Embryonic facial prominence (tissue), 1 donor: Measurements from ENCODE around the gene RASAL1.
"Not testable (repeated sequence)": the region's sequence is repeated elsewhere in the genome, so short reads cannot be mapped to it uniquely, and the experiment has no call there.

Experiments used
- DNase-seq: peaks from one replicate; pipeline ENCODE4 v3.0.0-alpha.2; 2016; ENCODE audit errors: extremely low spot score

Gene RASAL1

DNA sequence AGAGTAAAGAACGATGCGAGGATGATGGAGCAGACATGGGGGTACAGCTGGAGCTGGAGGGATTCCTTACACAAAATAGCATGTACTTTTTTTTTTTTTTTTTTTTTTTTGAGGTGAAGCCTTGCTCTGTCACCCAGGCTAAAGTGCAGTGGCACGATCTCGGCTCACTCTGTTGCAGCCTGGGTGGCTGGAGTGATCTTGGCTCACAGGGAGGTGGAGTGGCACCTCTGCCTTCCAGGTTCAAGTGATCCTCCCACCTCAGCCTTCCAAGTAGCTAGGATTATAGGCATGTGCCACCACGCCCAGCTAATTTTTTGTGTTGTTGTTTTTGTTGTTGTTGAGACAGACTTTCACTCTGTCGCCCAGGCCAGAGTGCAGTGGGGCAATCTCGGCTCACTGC is 5.1 kb upstream of the RASAL1 start:
- no peak for DNase-seq

DNA sequence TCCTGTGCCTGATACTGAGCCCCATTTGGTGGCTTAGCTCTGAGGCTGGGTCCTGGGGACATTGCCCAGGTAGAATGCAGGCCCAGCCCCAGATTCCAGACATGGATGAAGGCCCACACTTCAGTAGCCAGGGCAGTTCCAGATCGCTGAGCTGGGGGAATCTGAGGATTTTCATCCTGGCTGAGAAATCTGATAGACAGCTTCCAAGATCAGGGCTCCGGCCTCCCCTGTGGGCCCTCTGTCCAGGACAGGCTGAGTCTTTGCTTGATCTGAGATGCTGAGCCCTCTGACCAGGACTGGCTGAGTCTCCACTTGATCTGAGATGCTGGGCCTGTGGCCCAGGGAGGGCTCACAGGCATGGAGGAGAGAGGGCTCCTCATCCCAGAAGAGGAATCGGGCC is 3.3 kb upstream of the RASAL1 start:
- no peak for DNase-seq

DNA sequence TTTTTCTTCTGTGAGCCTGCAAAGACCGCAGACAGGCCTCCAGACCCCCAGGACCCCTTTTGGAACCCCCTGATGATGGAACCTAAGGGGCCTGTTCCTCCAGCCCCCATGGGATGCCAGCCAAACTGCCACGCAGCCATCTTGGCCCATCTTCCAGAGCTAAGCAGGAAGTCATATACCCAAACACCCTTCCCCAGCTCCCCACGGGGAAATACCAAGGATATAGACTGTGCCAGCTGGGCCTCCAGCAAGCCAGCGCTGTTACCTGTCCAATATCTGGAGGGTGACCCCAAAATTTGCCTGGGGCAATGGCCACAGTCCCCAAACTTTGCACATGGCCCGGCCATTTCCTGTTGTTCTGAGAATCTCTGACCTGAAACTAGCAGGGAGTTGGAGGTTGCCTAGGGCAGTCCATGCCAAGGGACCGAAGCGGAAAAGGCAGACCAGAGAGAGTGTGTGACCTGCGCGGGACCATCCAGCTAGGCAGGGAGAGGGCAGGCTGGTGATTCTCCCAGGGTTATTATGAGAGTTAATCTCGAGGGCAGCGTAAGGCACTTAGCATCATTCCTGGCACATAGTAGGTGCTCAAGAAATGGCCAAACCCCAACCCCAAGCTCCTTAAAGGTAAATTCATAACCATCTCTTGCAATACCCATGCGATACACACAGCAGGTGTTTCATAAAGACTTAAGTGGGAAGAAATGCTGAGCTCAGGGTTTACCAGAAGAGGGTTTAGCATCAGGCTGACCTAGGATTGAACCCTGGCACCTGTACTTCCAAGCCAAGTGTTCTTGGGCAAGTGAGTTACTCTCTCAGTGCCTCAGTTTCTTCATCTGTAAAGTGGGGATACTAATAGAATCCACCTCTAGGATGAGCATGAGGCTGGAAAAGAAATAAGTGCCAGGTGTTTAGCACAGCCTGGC is 2.6 kb upstream of the RASAL1 start:
- DNase-seq: no peak

DNA sequence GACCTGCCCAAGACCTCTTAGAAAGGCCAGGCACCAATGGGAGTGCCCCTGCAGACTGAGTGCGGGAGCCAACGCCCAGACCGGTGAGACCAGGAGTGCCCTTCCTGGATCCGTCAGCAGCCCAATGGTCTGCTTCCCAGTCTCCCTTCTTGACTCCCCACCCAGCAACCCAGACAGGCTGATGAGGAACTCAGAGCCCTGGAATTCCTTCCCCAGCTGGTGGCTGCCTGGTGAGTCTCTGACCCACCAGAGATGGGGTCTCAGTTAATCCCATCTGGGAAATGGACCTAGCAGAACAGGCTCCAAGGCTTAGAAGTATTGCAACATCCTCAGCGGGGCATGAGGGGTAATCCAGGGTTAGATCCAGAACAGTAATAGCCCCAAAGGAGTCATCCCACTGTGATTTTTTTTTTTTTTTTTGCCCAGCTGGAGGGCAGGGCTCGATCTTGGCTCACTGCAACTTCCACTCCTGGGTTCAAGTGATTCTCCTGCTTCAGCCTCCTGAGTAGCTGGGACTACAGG is 1.5 kb upstream of the RASAL1 start:
- DNase-seq: no peak

DNA sequence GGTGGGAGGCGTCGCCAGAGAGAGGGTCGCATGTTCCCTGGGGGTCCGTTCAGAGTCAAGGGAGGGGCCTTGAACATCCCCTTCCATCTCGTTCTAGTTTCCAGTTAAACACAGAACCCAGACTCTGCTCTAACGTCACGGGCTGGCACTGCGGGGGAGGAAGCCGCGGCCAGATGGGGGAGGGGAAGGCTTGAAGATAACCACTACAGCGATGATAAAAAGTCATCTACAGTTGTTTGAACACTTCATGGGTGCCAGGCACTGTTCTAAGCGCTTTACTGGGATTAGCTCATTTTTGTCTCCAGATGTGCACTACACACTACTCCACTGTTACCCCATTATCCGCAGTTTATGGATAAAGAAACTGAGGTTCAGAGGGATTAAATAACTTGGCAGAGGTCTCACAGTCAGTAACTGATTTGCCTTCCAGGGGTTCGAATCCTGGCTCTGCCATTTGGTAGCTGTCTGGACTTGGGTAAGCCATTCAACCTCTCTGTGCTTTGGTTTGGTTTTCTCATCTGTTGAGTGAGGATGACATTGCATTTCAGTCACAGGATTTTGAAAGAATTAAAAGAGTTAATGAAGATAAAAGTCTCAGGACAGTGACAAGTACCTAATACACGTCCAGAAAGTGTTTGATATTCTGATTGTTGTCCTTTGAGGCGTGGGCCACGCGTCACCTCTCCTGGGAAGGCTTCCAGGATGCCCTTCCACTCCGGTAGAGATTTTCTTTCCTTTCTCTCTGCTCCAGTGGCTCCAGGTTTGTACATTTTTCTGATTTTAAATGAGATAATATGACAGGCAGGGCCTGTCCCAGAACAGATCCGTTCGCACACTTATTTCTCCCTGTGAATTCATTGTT is 798 bp upstream of the RASAL1 start:
- no peak for DNase-seq

DNA sequence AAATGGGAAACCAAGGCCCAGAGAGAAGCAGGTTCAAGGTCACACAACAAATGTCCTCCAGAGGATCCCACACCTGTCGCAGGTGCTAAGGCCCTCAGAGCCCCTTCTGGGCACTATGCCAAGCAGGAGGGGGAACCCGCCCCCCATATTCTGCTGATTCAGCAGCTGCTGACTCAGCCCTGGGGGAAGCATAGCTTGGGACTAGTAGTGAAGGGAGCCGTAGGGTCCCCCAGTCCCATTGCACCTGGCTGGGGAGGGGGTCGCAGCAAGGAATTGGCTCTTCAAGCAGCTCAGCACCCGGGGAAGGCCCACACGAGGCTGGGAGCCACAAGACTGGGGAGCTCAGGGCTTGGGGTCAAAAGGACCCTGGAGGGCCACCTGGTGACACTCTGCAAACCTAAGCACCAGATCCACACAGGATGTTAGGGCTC is 1.0 kb downstream of the RASAL1 start:
- DNase-seq: no peak

DNA sequence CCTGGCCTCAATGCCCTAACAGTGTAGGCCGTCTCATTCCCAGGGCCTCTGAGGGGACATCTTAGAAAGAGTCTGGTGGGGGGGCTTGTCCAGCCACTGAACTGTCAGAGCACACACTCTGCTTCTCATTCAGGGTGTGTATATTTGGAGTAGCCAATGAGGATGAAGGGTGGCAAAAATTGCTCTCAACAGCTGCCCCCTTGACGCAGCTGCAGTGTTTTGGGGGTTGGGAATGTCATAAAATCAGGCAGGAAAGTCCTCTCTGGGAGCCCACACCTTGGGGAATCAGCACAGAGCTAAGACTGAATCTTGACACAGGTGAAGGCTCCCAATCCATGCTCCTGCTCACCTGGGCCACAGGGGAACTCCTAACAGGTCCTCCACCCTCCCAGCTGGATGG is 1.5 kb downstream of the RASAL1 start:
- DNase-seq: no peak

DNA sequence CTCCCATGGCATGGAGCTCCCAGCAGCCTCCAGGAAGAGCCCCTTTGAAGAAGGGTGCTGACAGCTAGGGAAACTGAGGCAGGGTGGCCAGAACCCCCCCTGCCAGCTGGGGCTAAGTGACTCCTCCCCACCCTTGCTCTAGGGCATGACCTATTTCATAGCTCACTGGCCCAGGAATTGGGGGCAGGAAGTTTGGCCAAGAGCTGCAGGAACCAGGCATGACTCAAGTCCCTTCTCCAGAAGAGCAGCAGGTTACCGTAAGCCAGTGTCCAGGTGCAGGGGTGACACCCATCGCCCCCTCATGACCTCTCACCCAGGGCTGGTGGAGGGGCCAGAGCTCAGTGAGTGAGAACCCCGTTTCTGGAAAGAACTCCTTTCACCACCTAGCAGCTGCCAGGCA is 1.9 kb downstream of the RASAL1 start:
- DNase-seq: no peak

DNA sequence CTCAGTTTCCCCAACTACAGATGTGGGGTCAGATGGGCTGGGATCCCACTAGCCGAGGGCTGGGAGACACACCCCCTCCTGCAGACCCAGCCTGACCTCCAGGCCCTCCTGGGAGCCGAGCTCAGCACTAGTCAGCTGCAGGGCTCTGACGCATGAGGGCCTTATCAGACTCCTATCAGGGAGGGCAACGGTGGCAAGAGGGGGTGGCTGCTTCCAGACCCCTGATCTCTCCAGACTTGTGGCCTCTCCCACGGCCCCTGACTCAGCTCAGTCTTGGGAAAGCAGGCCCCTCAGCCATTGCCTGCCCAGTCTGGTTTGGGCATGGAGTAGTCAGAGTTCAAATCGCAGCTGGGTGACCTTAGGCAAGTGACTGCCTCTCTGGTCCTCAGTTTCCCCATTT is 2.5 kb downstream of the RASAL1 start:
- DNase-seq: no peak

DNA sequence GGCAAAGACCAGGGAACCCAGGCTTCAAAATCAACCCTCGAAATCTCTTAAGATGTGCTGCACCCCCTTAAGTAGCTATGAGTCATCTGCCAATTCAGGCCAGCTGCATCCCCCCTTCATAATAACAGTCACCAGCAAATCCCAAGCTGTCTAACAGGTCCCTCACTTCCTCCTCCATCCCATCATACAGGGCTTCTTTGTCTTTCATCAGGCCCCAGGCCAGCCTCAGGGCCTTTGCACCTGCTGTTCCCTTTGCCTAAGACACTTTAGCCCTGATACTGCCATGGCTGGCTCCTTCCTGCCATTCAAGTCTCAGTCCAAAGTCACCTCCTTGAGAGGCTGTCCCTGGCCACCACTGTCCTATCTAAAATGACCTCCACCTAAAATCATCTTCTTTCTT is 4.0 kb downstream of the RASAL1 start:
- no peak for DNase-seq

DNA sequence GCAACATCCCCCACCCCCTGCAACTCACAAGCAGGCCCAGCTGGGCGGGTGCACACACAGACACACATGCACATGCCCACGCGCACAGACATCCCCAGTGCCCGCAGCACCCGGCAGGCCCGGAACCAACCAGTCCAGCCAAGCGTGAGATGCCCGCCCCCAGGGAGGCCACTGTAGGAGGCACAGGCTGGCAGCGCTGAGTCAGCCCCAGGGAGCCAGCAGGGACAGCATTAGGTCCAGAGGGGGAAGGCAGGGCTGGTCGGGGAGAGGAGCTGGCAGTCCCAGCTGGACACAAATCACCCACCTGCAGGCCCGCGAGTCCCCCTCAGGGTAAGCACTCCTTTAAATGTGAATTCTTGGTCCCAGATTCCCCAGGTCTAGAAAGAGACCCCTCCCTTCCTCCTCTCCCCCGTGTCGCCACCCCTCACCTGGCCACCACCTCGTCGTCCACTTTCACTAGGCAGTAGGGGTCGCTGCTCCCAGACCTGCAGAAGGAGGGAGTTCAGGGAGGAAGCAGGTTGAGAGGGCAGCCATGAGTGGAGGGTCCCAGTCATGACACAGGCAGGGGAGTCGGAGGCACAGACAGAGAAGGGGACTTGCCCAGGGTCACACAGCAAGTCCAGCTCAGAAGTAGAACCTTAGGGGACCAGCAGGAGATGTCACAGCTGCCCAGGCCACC is 5.0 kb downstream of the RASAL1 start:
- no peak for DNase-seq

DNA sequence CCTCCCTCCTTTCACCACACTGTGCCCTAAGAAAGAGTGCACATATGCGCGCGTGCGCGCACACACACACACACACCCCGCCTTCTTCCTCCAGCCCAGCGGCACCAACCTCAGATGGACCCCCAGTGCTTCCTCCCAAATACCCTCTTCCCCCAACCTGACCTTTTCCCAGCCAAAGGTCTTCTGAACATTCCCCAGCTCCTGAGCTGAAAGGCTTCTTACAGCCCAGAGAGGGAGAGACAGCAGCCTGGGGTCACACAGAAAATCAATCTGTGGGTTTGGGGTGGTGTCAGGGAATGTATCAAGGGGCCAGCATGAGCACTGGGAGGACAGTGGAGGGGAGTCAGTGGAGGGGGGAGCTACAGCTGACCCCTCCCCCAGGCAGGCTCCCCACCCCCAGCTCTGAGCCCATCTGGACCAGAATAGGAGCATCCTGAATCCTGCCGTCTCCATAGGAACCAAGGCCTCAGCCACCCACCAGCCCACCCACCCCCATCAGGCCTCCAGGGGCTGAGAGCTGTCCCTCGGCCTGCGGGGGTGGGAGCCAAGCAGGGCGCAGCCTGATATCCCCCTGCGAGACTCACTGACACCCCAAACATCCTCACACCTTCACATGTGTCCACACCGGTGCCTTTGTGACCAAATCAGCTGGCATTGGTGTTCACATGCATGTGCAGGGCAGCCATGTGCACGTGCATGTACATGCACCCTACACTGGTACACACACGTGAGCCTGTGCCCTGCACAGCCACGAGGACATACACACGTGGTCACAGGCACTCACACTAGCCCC is 5.7 kb downstream of the RASAL1 start:
- no peak for DNase-seq

DNA sequence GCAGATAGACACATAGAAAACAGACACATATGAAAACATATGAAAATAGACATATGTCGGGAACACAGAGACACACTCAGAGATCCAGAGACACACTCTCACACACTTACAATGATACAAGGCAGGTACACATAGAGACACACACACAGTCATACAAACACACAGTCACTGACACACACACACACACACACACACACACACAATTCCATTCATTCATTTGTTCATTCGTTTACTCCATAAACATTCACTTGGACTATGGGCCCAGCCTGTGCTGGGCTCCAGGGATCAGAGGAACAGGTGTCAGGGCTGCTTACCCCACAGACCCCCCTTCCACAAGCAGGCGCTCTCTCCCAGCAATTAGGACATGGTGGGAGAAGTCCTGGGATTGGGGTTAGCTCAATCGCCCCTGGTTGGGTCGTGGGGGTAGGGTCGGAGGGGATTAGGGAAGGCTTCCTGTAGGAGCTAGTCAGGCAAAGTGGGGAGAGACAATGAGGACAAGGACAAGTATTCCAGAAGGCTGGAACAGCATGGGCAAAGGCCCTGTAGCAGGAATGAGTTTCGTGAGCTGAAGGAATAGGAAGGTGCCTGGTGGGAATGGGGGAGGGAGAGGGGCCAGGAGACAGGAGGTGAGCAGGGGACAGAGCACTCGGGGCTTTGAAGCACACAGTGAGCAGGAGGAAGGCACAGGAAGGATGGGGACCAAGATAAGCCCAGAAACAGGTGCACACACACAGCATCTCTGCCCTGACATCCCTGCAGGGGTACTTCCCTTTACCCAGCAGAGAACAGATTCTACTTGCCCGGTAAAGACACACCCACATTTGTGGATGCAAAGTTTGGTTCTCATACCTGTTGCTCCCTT is 6.5 kb downstream of the RASAL1 start:
- no peak for DNase-seq

DNA sequence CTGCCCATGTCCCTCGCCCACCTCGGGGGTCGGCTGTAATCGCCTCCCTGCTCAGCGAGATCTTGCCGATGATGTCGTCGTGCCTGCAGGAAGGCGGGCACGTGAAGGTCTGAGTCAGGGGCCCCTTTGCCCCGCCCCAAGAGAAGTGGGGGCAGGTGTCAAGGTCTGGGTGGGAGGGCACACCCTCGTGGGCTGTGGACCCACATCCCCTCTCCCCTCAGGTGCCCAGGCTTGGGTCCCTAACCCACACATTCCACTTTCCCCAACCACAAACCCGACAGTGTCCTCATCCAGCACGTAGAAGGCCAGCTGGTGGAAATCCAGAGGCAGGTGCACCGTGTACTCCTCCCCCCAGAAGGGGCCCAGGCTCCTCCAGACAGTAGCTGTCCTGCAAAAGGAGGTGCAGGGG is 7.8 kb downstream of the RASAL1 start:
- no peak for DNase-seq

DNA sequence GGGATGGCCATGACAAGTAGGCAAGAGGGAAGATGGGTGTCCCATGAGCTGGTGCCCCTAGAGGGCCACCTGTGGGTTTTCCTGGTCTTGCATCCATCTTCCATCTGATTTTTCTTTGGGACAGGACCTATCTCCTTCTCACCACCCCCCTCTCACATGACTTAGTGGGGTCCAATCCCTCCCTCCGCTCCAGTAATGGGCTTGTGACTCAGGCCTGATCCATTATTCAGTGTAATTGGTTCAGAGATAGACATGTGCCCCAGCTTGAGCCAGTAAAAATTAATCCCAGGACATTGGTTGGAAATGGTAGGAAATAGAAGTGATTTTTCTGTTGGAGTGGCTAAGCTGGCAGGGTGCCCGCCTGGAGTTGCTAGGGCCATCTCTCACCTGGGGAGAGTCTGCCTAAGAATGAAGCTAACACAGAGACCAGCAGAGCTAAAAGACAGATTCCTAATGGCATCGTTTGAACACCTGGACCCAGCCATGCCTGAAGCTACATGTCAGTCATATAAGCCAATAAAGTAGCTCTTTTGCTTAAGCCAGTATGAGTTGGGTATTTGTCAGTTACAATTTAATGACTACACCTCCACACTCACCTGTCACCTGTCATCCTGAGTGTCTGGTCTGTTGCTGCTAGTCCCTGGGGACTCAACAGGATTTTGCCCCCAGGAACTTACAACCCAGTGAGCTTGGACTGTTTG is 14.7 kb downstream of the RASAL1 start:
- DNase-seq: no peak

DNA sequence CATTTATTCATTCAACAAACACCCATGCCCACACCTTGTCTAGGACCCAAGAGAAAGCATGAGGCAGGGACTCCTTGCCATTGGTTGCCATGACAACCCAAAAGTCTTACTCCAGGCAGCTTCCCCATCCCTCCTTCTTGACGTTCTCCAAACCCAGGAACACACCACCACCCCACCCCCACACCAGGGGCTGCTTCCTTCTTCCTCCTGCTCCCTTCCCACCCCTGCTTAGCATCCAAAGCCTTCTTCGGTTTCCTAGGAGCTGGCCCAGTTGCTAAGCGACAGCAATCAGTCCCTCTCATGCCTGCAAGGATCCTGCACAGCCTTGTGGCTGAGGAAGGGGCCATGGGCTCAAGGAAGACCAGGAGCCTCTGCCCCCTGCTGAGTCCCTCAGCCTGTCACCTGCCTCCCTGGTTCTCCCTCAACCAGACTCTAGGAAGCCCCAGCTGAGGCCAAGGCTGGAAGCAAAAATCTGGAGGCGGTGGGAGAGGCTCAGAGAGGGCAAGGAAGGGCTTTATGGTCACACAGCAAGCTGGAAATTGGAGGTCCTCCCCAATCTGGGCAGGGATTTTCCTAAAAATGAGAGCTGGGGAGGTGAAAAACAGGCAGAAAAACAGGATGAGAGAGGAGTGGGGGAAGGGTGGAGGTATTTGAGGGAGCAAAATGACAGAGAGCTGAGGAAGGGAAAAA is 15.4 kb downstream of the RASAL1 start:
- no peak for DNase-seq

DNA sequence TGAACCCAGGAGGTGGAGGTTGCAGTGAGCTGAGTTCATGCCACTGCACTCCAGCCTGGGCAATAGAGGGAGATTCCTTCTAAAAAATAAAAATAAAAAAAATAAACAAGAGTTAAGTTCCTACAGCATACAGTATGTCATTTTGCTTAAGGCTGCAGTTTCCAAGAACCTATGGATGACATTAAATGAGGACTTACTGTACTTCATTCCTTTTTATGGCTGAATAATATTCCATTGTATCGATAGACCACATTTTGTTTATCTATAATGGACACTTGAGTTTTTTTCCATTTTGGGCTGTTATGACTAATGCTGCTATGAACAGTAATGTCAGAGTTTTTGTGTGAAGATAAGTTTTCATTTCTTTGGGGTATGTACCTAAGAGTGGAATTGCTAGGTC is 17.4 kb downstream of the RASAL1 start:
- no peak for DNase-seq

DNA sequence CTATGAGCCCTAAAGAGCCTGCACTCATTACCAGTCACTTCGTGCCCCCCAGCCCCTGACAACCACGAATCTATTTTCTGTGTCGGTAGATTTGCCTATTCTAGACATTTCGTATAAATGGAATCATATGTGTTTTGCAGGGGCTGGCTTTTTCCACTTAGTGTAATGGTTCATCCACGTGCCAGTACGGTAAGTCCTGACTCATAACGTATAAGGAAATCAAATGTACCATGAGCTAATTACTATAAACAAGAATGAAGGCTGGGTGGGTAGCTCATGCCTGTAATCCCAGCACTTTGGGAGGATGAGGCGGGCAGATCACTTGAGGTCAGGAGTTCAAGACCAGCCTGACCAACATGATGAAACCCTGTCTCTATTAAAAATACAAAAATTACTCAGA is 17.9 kb downstream of the RASAL1 start:
- not testable (repeated sequence) for DNase-seq

DNA sequence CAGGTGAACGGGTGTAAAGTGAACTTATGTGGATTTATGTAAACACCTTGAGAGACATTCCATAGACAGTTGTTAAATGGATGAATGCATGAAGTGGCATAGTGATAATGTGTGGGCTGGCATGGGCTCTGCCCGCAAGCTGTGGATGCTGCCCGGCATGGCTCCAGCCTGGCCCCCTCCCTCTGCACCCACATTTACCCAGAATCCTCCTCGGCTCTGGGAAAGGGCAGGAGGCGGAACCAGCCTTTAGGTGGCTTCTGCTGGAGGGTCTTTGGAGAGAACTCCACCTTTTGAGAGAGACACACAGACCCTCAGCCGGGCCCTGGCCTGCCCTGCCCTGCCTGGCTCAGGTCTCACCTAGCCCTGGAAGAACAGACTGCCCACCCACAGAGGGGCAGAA is 18.7 kb downstream of the RASAL1 start:
- DNase-seq: no peak
